ENCODE results near the gene GNAT2. TPM values are rescaled to one million over a fixed set of nuclear protein-coding genes. Genes with fewer than 3 reads are reported as not detected.
A peak's percentile ranks its signal among the peaks of the same experiment; 100 is the strongest.

Gene GNAT2
- total RNA-seq, 1 donor from 2014 or later: not detected

- peaks cover 20% of the 10 kb centered on the region for H3K4me1 Mint-ChIP-seq (ENCODE audit: unreplicated experiment)
- peaks cover 22% of the 10 kb centered on the region for H3K27me3 Mint-ChIP-seq
- peak; percentile 55 for TF ChIP-seq CTCF (conservative IDR thresholded peaks at IDR 0.05)
- peaks cover 4% of the 10 kb centered on the region for H3K9me3 Mint-ChIP-seq
- H3K4me3 Mint-ChIP-seq: peak overlapping the region; percentile 29
- DNase-seq (ENCODE audit: extremely low spot score, unreplicated experiment): no peak
- H3K36me3 Mint-ChIP-seq: no peaks in the 10 kb centered on the region
- no peak overlapping the region for H3K27ac Mint-ChIP-seq
These were observed 30.1 kb upstream of the GNAT2 start for GRCh38 chr1:109649491-109649914.

GRCh38 chr1:109644670-109645069, 25.3 kb upstream of the GNAT2 start:
- H3K36me3 Mint-ChIP-seq: no peaks in the 10 kb centered on the region
- H3K4me1 Mint-ChIP-seq (ENCODE audit: unreplicated experiment): peaks cover 20% of the 10 kb centered on the region
- H3K4me3 Mint-ChIP-seq: no peak overlapping the region
- DNase-seq (ENCODE audit: extremely low spot score, unreplicated experiment): peak; percentile 67
- peaks cover 4% of the 10 kb centered on the region for H3K9me3 Mint-ChIP-seq
- TF ChIP-seq CTCF (conservative IDR thresholded peaks at IDR 0.05): no peak
- H3K27ac Mint-ChIP-seq: no peak overlapping the region
- H3K27me3 Mint-ChIP-seq: no peaks in the 10 kb centered on the region

GRCh38 chr1:109643385-109644230, 24.2 kb upstream of the GNAT2 start:
- Mint-ChIP-seq H3K36me3 (no peaks in the 10 kb centered on the region), H3K4me1 (ENCODE audit: unreplicated experiment) (peaks cover 20% of the 10 kb centered on the region), H3K27me3 (no peaks in the 10 kb centered on the region), H3K4me3 (no peak overlapping the region), H3K27ac (peak overlapping the region; percentile 36), H3K9me3 (peaks cover 4% of the 10 kb centered on the region)
- TF ChIP-seq CTCF (conservative IDR thresholded peaks at IDR 0.05): peak; percentile 89
- DNase-seq (ENCODE audit: extremely low spot score, unreplicated experiment): peak; percentile 87

- Mint-ChIP-seq H3K4me3 (no peak overlapping the region), H3K27ac (no peak overlapping the region), H3K4me1 (ENCODE audit: unreplicated experiment) (peaks cover 20% of the 10 kb centered on the region), H3K36me3 (no peaks in the 10 kb centered on the region), H3K9me3 (peaks cover 4% of the 10 kb centered on the region), H3K27me3 (no peaks in the 10 kb centered on the region)
- no peak for DNase-seq (ENCODE audit: extremely low spot score, unreplicated experiment)
- no peak for TF ChIP-seq CTCF (conservative IDR thresholded peaks at IDR 0.05)
These were observed 23.2 kb upstream of the GNAT2 start for GRCh38 chr1:109642626-109643025.

- Mint-ChIP-seq H3K27me3 (no peaks in the 10 kb centered on the region), H3K4me1 (ENCODE audit: unreplicated experiment) (peaks cover 22% of the 10 kb centered on the region), H3K36me3 (no peaks in the 10 kb centered on the region), H3K4me3 (no peak overlapping the region), H3K27ac (no peak overlapping the region), H3K9me3 (peaks cover under 1% of the 10 kb centered on the region)
- TF ChIP-seq CTCF (conservative IDR thresholded peaks at IDR 0.05): no peak
- DNase-seq (ENCODE audit: extremely low spot score, unreplicated experiment): no peak
These were observed 22.4 kb upstream of the GNAT2 start for GRCh38 chr1:109641861-109642260.

Measured in type B pancreatic cell (in vitro differentiated cells).